Neural crest cell (in vitro differentiated cells): Measurements from ENCODE around the gene PEAK3. TPM values are rescaled to one million over a fixed set of nuclear protein-coding genes. Genes with fewer than 3 reads are reported as not detected.
A peak's percentile ranks its signal among the peaks of the same experiment; 100 is the strongest.

Source experiments
- DNase-seq: peaks from one replicate; pipeline ENCODE4 v3.0.0; 2021; ENCODE audit warnings: low read depth, mixed read lengths, low spot score
- H3K27ac Mint-ChIP-seq: one replicate; pipeline ENCODE4 v1.8.0; 2021; ENCODE audit warnings: mild to moderate bottlenecking, mixed read lengths; ENCODE audit not compliant: unreplicated experiment
- H3K27me3 Mint-ChIP-seq: 2 replicates; pipeline ENCODE4 v1.8.0; 2021; ENCODE audit warnings: low read depth, mild to moderate bottlenecking, mixed read lengths
- H3K36me3 Mint-ChIP-seq: 2 replicates; pipeline ENCODE4 v1.8.0; 2021; ENCODE audit warnings: low read depth, mild to moderate bottlenecking, mixed read lengths
- H3K4me1 Mint-ChIP-seq: 2 replicates; pipeline ENCODE4 v1.8.0; 2021; ENCODE audit warnings: mixed read lengths
- H3K4me3 Mint-ChIP-seq: one replicate; pipeline ENCODE4 v1.8.0; 2021; ENCODE audit warnings: mild to moderate bottlenecking, mixed read lengths
- H3K9me3 Mint-ChIP-seq: 2 replicates; pipeline ENCODE4 v1.8.0; 2021; ENCODE audit warnings: mixed read lengths
- CTCF ChIP-seq: fragments of 200-600 bp; sonication (generic); conservative IDR thresholded peaks from 2 replicates; pipeline ENCODE4 v1.5.0; 2021; ENCODE audit warnings: antibody characterized with exemption, mild to moderate bottlenecking
- total RNA-seq: library from RNA; stranded (reverse); gene quantifications from 2 replicates; pipeline ENCODE4 v1.2.1, GENCODE V29; 2021

Gene PEAK3
- total RNA-seq, 1 donor from 2014 or later, result not detected

DNA sequence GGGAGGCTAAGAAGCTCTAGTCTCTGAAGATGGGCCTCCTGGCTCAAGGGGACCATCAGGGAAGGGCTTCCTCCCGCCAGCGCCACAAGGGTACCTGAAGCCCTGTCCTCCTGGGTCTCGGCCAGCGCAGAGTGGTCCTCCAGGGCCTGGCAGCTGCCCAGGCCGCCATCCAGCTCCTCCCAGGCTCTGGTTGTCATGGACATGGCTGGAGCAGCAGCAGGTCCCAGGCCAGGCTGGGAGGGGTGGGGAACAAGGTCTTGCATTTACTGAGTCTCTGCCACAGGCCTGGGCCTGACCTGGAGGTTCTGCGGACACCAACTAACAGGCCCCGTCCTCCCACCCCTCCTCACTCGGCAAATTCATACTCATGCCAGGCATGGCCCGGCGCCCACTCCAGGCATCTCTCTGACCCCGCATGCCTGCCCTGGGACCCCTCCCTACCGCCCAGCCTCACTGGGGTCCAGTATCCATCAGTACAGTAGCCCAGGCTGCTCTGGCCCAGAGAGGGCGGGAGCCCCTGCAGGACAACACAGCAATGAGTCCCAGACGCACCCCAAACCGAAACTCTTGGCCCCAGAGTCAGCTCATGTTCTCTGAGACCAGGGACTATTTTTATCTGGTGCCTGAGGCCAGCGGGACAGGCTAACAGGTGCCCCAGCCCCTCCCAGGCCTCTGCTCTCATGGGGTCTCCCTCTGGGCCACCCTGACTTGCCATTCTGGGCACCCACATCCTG, 26.7 kb downstream of the PEAK3 start:
- no peak for DNase-seq
- peak overlapping the region; percentile 27 for H3K4me3 Mint-ChIP-seq
- no peak for TF ChIP-seq CTCF
- H3K27me3 Mint-ChIP-seq, result peaks cover 13% of the 10 kb centered on the region
- no peaks in the 10 kb centered on the region for H3K36me3 Mint-ChIP-seq
- peak overlapping the region; percentile 12 for H3K27ac Mint-ChIP-seq
- H3K4me1 Mint-ChIP-seq, result peaks cover 5% of the 10 kb centered on the region
- H3K9me3 Mint-ChIP-seq, result no peaks in the 10 kb centered on the region

- Mint-ChIP-seq H3K4me3 (peak overlapping the region; percentile 86), H3K9me3 (no peaks in the 10 kb centered on the region), H3K4me1 (peaks cover 5% of the 10 kb centered on the region), H3K36me3 (no peaks in the 10 kb centered on the region), H3K27me3 (peaks cover 13% of the 10 kb centered on the region), H3K27ac (no peak overlapping the region)
- TF ChIP-seq CTCF, result peak; percentile 62
- DNase-seq, result peak; percentile 77
Observed at GRCh38 chr19:2254064-2254872, 27.7 kb downstream of the PEAK3 start.

GRCh38 chr19:2253106-2254063, 28.6 kb downstream of the PEAK3 start:
- Mint-ChIP-seq H3K36me3 (no peaks in the 10 kb centered on the region), H3K27ac (no peak overlapping the region), H3K4me1 (peaks cover 5% of the 10 kb centered on the region), H3K9me3 (no peaks in the 10 kb centered on the region), H3K27me3 (peaks cover 13% of the 10 kb centered on the region), H3K4me3 (peak overlapping the region; percentile 86)
- DNase-seq, result peak; percentile 41
- TF ChIP-seq CTCF, result peak; percentile 39

DNA sequence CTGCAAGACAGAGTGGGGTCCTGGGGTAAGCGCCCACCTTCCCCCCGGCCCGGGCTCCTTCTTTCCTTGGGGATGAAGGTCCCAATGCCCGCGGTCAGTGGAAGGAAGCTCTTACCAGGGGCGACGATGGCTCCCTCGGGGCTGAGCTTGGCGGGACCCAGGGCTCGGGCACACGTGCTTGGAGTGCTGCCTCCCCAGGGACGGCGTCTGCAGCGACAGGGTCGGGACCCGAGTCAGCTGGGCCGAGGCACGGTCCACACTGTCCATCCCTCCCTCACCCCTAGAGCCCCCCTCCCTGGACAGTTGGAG, 29.2 kb downstream of the PEAK3 start:
- H3K27ac Mint-ChIP-seq, result no peak overlapping the region
- H3K27me3 Mint-ChIP-seq, result peaks cover 13% of the 10 kb centered on the region
- H3K36me3 Mint-ChIP-seq, result no peaks in the 10 kb centered on the region
- H3K9me3 Mint-ChIP-seq, result no peaks in the 10 kb centered on the region
- H3K4me1 Mint-ChIP-seq, result peaks cover 5% of the 10 kb centered on the region
- peak overlapping the region; percentile 54 for H3K4me3 Mint-ChIP-seq
- no peak for TF ChIP-seq CTCF
- no peak for DNase-seq

DNA sequence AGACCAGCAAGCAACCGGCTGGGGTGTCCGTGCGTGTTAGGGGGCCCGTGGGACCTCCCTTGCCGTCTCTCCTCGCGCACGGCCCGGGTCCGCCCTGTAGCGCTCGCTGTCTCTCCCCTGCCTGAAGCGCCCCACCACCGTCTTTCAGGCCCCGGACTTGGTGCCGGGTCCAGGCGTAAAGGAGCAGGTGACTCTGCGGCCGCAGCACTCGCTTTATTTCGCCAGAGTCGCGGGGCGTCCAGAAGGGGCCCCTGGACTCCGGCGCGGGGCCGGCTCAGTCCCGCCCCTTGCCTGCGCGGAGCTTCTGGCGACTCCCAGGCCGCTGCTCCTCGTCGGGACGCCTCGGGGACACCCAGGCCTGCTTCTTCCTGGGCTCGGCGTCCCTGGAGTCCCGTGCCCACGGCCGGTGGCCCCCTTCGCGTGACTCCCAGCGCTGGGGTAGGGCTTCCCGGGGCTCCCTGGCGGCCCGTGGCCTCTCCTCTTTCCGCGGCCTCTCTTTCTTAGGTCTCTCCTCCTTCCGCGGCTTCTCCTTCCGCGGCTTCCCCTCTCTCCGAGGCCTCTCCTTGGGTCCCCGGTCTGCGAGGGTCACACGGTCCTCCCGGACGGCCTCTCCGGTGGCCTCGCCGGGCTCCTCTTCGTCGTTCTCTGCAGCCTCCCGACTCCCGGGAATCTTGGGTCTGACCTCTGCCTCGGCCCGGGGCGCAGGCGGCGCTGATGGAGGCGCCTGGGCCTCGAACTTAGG, 29.7 kb downstream of the PEAK3 start:
- H3K36me3 Mint-ChIP-seq, result no peaks in the 10 kb centered on the region
- no peak overlapping the region for H3K27ac Mint-ChIP-seq
- H3K4me1 Mint-ChIP-seq, result peaks cover 5% of the 10 kb centered on the region
- H3K27me3 Mint-ChIP-seq, result peaks cover 13% of the 10 kb centered on the region
- no peaks in the 10 kb centered on the region for H3K9me3 Mint-ChIP-seq
- DNase-seq, result no peak
- H3K4me3 Mint-ChIP-seq, result peak overlapping the region; percentile 54
- TF ChIP-seq CTCF, result no peak
